IMR-90 (cell line): Measurements from ENCODE around the gene UBTD1. TPM values are rescaled to one million over a fixed set of nuclear protein-coding genes. Genes with fewer than 3 reads are reported as not detected.

ENCODE experiments used
- ATAC-seq: fragments of 200-7000 bp; cut with Tn5 transposase; 2 replicates; pipeline ENCODE4 v1.9.1; 2020; ENCODE audit warnings: low read depth, mild to moderate bottlenecking, moderate library complexity
- BruUV-seq: library from RNA; stranded (reverse); fragments of 400-500 nt; replicated peaks from 2 replicates; lab custom pipeline; 2021; lab: Mats Ljungman, UMichigan
- CTCF ChIA-PET: fragments of 300-600 bp; formaldehyde crosslinking; extraction: SDS; loops from one replicate; lab custom pipeline; 2021; ENCODE audit warnings: antibody characterized with exemption; lab: Yijun Ruan, JAX
- POLR2A ChIA-PET: fragments of 300-600 bp; sonication (Branson Sonifier 250); formaldehyde crosslinking; loops from one replicate; lab custom pipeline; 2022; ENCODE audit warnings: antibody characterized with exemption; ENCODE audit not compliant: unreplicated experiment; lab: Charles Lee
- DNase-seq: peaks from one replicate; pipeline ENCODE4 v3.0.0; 2013
- H2AFZ ChIP-seq: replicated peaks from 2 replicates; pipeline ENCODE3; 2013; ENCODE audit warnings: low read length, mild to moderate bottlenecking; ENCODE audit not compliant: poor library complexity
- H2AK5ac ChIP-seq: 2 replicates; pipeline ENCODE4 v1.6.1; 2013; ENCODE audit warnings: low read depth, low read length, inconsistent platforms
- H2AK9ac ChIP-seq: replicated peaks from 2 replicates; pipeline ENCODE3; 2013; ENCODE audit warnings: mild to moderate bottlenecking, low read depth, low read length, moderate library complexity; ENCODE audit not compliant: poor library complexity
- H2BK120ac ChIP-seq: 2 replicates; pipeline ENCODE4 v1.6.1; 2013; ENCODE audit warnings: low read depth, low read length, inconsistent platforms
- H2BK15ac ChIP-seq: 3 replicates; pipeline ENCODE4 v1.6.1; 2013; ENCODE audit warnings: low read depth, low read length, inconsistent platforms
- H2BK20ac ChIP-seq: 2 replicates; pipeline ENCODE4 v1.6.1; 2013; ENCODE audit warnings: low read depth, mild to moderate bottlenecking, inconsistent platforms, low read length, moderate library complexity
- H2BK5ac ChIP-seq: 2 replicates; pipeline ENCODE4 v1.6.1; 2013; ENCODE audit warnings: mild to moderate bottlenecking, low read depth, low read length, inconsistent platforms; ENCODE audit not compliant: poor library complexity, severe bottlenecking
- H3K14ac ChIP-seq: replicated peaks from 2 replicates; pipeline ENCODE4 v1.6.1; 2013; ENCODE audit warnings: low read depth, low read length, inconsistent platforms
- H3K18ac ChIP-seq: 2 replicates; pipeline ENCODE4 v1.6.1; 2013; ENCODE audit warnings: low read depth, low read length, control low read depth
- H3K23ac ChIP-seq: 2 replicates; pipeline ENCODE4 v1.6.1; 2013; ENCODE audit warnings: low read depth, low read length, inconsistent platforms
- H3K27ac ChIP-seq: 2 replicates; pipeline ENCODE4 v1.5.1; 2013; ENCODE audit warnings: mild to moderate bottlenecking, control low read depth, low read length; ENCODE audit not compliant: insufficient read depth
- H3K27me3 ChIP-seq: 2 replicates; pipeline ENCODE4 v1.6.1; 2013; ENCODE audit warnings: low read length; ENCODE audit not compliant: control insufficient read depth, insufficient read depth
- H3K36me3 ChIP-seq: 2 replicates; pipeline ENCODE4 v1.6.1; 2013; ENCODE audit warnings: low read length, mixed read lengths; ENCODE audit not compliant: control insufficient read depth, insufficient read depth
- H3K4ac ChIP-seq: 2 replicates; pipeline ENCODE4 v1.6.1; 2013; ENCODE audit warnings: low read depth, low read length, inconsistent platforms
- H3K4me1 ChIP-seq: 2 replicates; pipeline ENCODE4 v1.6.1; 2013; ENCODE audit warnings: low read length, mixed read lengths; ENCODE audit not compliant: control insufficient read depth, insufficient read depth
- H3K4me2 ChIP-seq: 2 replicates; pipeline ENCODE4 v1.6.1; 2013; ENCODE audit warnings: low read depth, mild to moderate bottlenecking, control low read depth, low read length, moderate library complexity
- H3K4me3 ChIP-seq: 2 replicates; pipeline ENCODE4 v1.5.1; 2013; ENCODE audit warnings: low read depth, mild to moderate bottlenecking, control low read depth, low read length, moderate library complexity; ENCODE audit not compliant: insufficient read depth
- H3K56ac ChIP-seq: 2 replicates; pipeline ENCODE4 v1.6.1; 2013; ENCODE audit warnings: low read length, inconsistent platforms; ENCODE audit not compliant: insufficient read depth; ENCODE audit errors: extremely low read depth
- H3K79me1 ChIP-seq, 2 experiments: 2 replicates each; pipeline ENCODE4 v1.6.1; 2013; ENCODE audit warnings: low read length in 2 of 2, inconsistent platforms in 1 of 2, low read depth in 1 of 2
- H3K9ac ChIP-seq: 2 replicates; pipeline ENCODE4 v1.6.1; 2013; ENCODE audit warnings: low read depth, low read length, control low read depth
- H3K9me1 ChIP-seq: 2 replicates; pipeline ENCODE4 v1.6.1; 2013; ENCODE audit warnings: low read length, inconsistent platforms; ENCODE audit not compliant: insufficient read depth
- H3K9me3 ChIP-seq: 2 replicates; pipeline ENCODE4 v1.6.1; 2013; ENCODE audit warnings: low read length; ENCODE audit not compliant: control insufficient read depth, insufficient read depth
- H4K20me1 ChIP-seq: 2 replicates; pipeline ENCODE4 v1.6.1; 2013; ENCODE audit warnings: low read length, inconsistent platforms; ENCODE audit not compliant: insufficient read depth
- H4K5ac ChIP-seq: 2 replicates; pipeline ENCODE4 v1.6.1; 2013; ENCODE audit warnings: mild to moderate bottlenecking, low read depth, low read length, control low read depth
- H4K8ac ChIP-seq, 2 experiments: 2 replicates each; pipeline ENCODE4 v1.6.1; 2013; ENCODE audit warnings: low read depth in 2 of 2, low read length in 2 of 2, control low read depth in 1 of 2, inconsistent platforms in 1 of 2
- H4K91ac ChIP-seq: 2 replicates; pipeline ENCODE4 v1.6.1; 2013; ENCODE audit warnings: low read depth, low read length, inconsistent platforms; ENCODE audit not compliant: insufficient read depth
- BHLHE40 ChIP-seq: fragments of 150-350 bp; IDR thresholded peaks from 2 replicates; pipeline ENCODE4 v1.6.1; 2016; ENCODE audit warnings: mild to moderate bottlenecking, low read depth, low read length
- CEBPB ChIP-seq: IDR thresholded peaks from 2 replicates; pipeline ENCODE4 v1.6.1; 2012; ENCODE audit warnings: low read depth, low read length, improper control_type of control experiment
- CHD1 ChIP-seq: IDR thresholded peaks from 2 replicates; pipeline ENCODE4 v1.6.1; 2012; ENCODE audit warnings: low read depth, low read length, improper control_type of control experiment
- CTCF ChIP-seq: conservative IDR thresholded peaks from 2 replicates; pipeline ENCODE4 v1.5.1; 2012; ENCODE audit warnings: mild to moderate bottlenecking, low read depth, low read length, improper control_type of control experiment
- ELK1 ChIP-seq: fragments of 150-350 bp; IDR thresholded peaks from 2 replicates; pipeline ENCODE4 v1.6.1; 2016; ENCODE audit warnings: low read depth, mild to moderate bottlenecking, low read length, moderate library complexity, borderline replicate concordance
- FOS ChIP-seq: fragments of 150-350 bp; IDR thresholded peaks from 2 replicates; pipeline ENCODE4 v1.6.1; 2016; ENCODE audit warnings: low read depth, low read length
- MAFK ChIP-seq: IDR thresholded peaks from 2 replicates; pipeline ENCODE4 v1.6.1; 2012; ENCODE audit warnings: low read depth, low read length, improper control_type of control experiment
- MAZ ChIP-seq: IDR thresholded peaks from 2 replicates; pipeline ENCODE4 v1.6.1; 2012; ENCODE audit warnings: low read depth, mild to moderate bottlenecking, low read length, improper control_type of control experiment, moderate library complexity, borderline replicate concordance
- MXI1 ChIP-seq: IDR thresholded peaks from 2 replicates; pipeline ENCODE4 v1.6.1; 2012; ENCODE audit warnings: low read depth, mild to moderate bottlenecking, low read length, moderate library complexity, borderline replicate concordance
- NFE2L2 ChIP-seq: fragments of 150-350 bp; IDR thresholded peaks from 2 replicates; pipeline ENCODE4 v1.6.1; 2016; ENCODE audit warnings: low read depth, mild to moderate bottlenecking, low read length
- POLR2A ChIP-seq: IDR thresholded peaks from 2 replicates; pipeline ENCODE4 v1.6.1; 2012; ENCODE audit warnings: mild to moderate bottlenecking, low read depth, low read length
- RAD21 ChIP-seq: IDR thresholded peaks from 2 replicates; pipeline ENCODE4 v1.6.1; 2012; ENCODE audit warnings: low read length, improper control_type of control experiment
- RCOR1 ChIP-seq: IDR thresholded peaks from 2 replicates; pipeline ENCODE4 v1.6.1; 2012; ENCODE audit warnings: mild to moderate bottlenecking, low read length, improper control_type of control experiment; ENCODE audit not compliant: insufficient replicate concordance
- RFX5 ChIP-seq: IDR thresholded peaks from 2 replicates; pipeline ENCODE4 v1.8.0; 2012; ENCODE audit warnings: low read depth, mild to moderate bottlenecking, low read length, moderate library complexity
- SMC3 ChIP-seq: fragments of 150-350 bp; IDR thresholded peaks from 2 replicates; pipeline ENCODE4 v1.6.1; 2016; ENCODE audit warnings: low read depth, mild to moderate bottlenecking, antibody characterized with exemption, low read length, moderate library complexity
- USF2 ChIP-seq: fragments of 150-350 bp; IDR thresholded peaks from 2 replicates; pipeline ENCODE4 v1.6.1; 2017; ENCODE audit warnings: mild to moderate bottlenecking, antibody characterized with exemption, low read length, low read depth
- WGBS, 2 experiments: methylation state at CpG; one replicate each; pipeline versions ENCODE4 v1.1.5 to v1.1.7; 2013; ENCODE audit warnings: missing lambda C conversion rate in 2 of 2; ENCODE audit not compliant: insufficient read length in 1 of 2; ENCODE audit errors: extremely low coverage in 2 of 2; 5-methylcytosine and 5-hydroxymethylcytosine counted together
- dilution Hi-C: fragments of 300-500 bp; cut with HindIII; formaldehyde crosslinking; loops from one replicate; pipeline ENCODE4 v1.14.3; 2018; ENCODE audit warnings: low sequenced_read_pairs; ENCODE audit not compliant: unreplicated experiment
- in situ Hi-C: fragments of 300-500 bp; cut with MboI; formaldehyde crosslinking; loops from 3 replicates; pipeline ENCODE4 v1.14.3; 2019; ENCODE audit warnings: low sequenced_read_pairs, inconsistent platforms, mixed read lengths
- intact Hi-C: fragments of 100-400 bp; cut with micrococcal nuclease; formaldehyde crosslinking; loops from 2 replicates; pipeline ENCODE4 v1.10.0; 2022
- polyA plus RNA-seq, 3 experiments: library from polyadenylated mRNA; depleted of rRNA; stranded (reverse); fragments of >200 nt; gene quantifications; 2 replicates each; pipeline ENCODE4 v1.2.3, GENCODE V29; 2012; ENCODE audit warnings: low replicate concordance in 1 of 3
- total RNA-seq: library from RNA; depleted of rRNA; stranded (reverse); fragments of >200 nt; gene quantifications from 2 replicates; pipeline ENCODE4 v1.2.3, GENCODE V29; 2012

UBTD1 gene
- total and polyA plus RNA-seq, 2 of the 4 experiments (the other 2 are of a cell fraction) = 21.9 to 44.9 TPM

GRCh38 chr10:97509120-97509680, 10.5 kb downstream of the UBTD1 start:
- Histone ChIP-seq H3K9ac (no peak overlapping the region), H3K9me1 (peaks cover 13% of the 10 kb centered on the region), H4K91ac (no peak overlapping the region), H2AFZ (no peak overlapping the region), H2BK20ac (no peak overlapping the region), H2BK15ac (no peak overlapping the region), H3K18ac (no peak overlapping the region), H3K79me1 (peaks cover 43 to 83% of the 10 kb centered on the region in 2 experiments), H3K14ac (no peak overlapping the region), H3K4me1 (peaks cover 9% of the 10 kb centered on the region), H3K56ac (no peak overlapping the region), H2AK9ac (no peak overlapping the region), H3K9me3 (no peaks in the 10 kb centered on the region), H3K27ac (no peak overlapping the region), H3K27me3 (no peaks in the 10 kb centered on the region), H4K5ac (no peak overlapping the region), H2BK5ac (no peak overlapping the region), H3K4me2 (no peak overlapping the region), H4K20me1 (peaks cover 67% of the 10 kb centered on the region), H2BK120ac (no peak overlapping the region), H3K23ac (no peak overlapping the region), H4K8ac (no peak overlapping the region), H3K4me3 (no peak overlapping the region), H2AK5ac (no peak overlapping the region), H3K36me3 (no peaks in the 10 kb centered on the region), H3K4ac (no peak overlapping the region)
- DNase-seq (no peak), ATAC-seq (no peak)
- POLR2A ChIA-PET = no interaction called here
- intact Hi-C loops = no loop called here
- 100% methylated on average over 1 of the region's 8 CpGs; no CpG with 5 or more reads in 1 of the 2 experiments for WGBS, 2 experiments
- BruUV-seq = no TSS peak
- no peak for TF ChIP-seq RAD21
- TF ChIP-seq SMC3 = no peak
- TF ChIP-seq BHLHE40 = no peak
- no peak for TF ChIP-seq NFE2L2
- TF ChIP-seq MAFK = no peak
- TF ChIP-seq ELK1 = no peak
- no peak for TF ChIP-seq USF2
- no peak for TF ChIP-seq RCOR1
- no peak for TF ChIP-seq MXI1
- TF ChIP-seq CTCF = no peak
- TF ChIP-seq CEBPB = no peak
- no peak for TF ChIP-seq FOS
- no peak for TF ChIP-seq POLR2A
- TF ChIP-seq RFX5 = no peak
- TF ChIP-seq CHD1 = no peak
- TF ChIP-seq MAZ = no peak
- dilution Hi-C loops = no loop called here
- in situ Hi-C loops = no loop called here
- CTCF ChIA-PET = no interaction called here
